Breast epithelium (tissue), 3 donors: ENCODE data around the gene TXLNB.

Experiments used
- CTCF ChIP-seq, 3 donors: fragments of 450-650 bp; IDR thresholded peaks; one replicate each; pipeline ENCODE4 v1.5.1; 2016 to 2017; ENCODE audit warnings: antibody characterized with exemption in 3 of 3, mild to moderate bottlenecking in 3 of 3, moderate library complexity in 3 of 3
- POLR2AphosphoS5 ChIP-seq, 3 donors: sonication (generic); formaldehyde crosslinking; IDR thresholded peaks; one replicate each; pipeline ENCODE4 v1.6.1; 2017; ENCODE audit warnings: antibody characterized with exemption in 3 of 3

GRCh38 chr6:139253656-139254055, 38.1 kb downstream of the TXLNB start:
- TF ChIP-seq POLR2AphosphoS5 (IDR thresholded peaks at IDR 0.05) (no peak), CTCF (IDR thresholded peaks at IDR 0.05) (no peak)
